H1 (cell line): ENCODE measurements around the gene TRIOBP. TPM values are rescaled to one million over a fixed set of nuclear protein-coding genes. Genes with fewer than 3 reads are reported as not detected.

Source experiments
- ASH2L ChIP-seq: fragments of 200-600, 300-600 bp; sonication (generic); IDR thresholded peaks from one replicate; pipeline ENCODE4 v1.7.1; 2017; ENCODE audit warnings: low read length
- CBX8 ChIP-seq: fragments of 300-800, 300-1000 bp; sonication (generic); IDR thresholded peaks from 2 replicates; pipeline ENCODE4 v1.7.1; 2016; ENCODE audit warnings: low read depth, low read length, borderline replicate concordance
- CEBPB ChIP-seq: IDR thresholded peaks from 2 replicates; pipeline ENCODE4 v1.6.1; 2012; ENCODE audit warnings: low read depth, low read length
- CREB1 ChIP-seq: IDR thresholded peaks from 2 replicates; pipeline ENCODE4 v1.6.1; 2012; ENCODE audit warnings: inconsistent platforms
- GTF2F1 ChIP-seq: IDR thresholded peaks from 2 replicates; pipeline ENCODE4 v1.6.1; 2012; ENCODE audit warnings: low read depth, low read length, improper control_type of control experiment, borderline replicate concordance
- MAFK ChIP-seq: IDR thresholded peaks from 2 replicates; pipeline ENCODE4 v1.6.1; 2012; ENCODE audit warnings: low read depth, mild to moderate bottlenecking, improper control_type of control experiment, low read length
- NANOG ChIP-seq: IDR thresholded peaks from 2 replicates; pipeline ENCODE4 v1.6.1; 2011; ENCODE audit warnings: low read length, low read depth, mild to moderate bottlenecking, inconsistent platforms; ENCODE audit not compliant: insufficient read depth, poor library complexity, severe bottlenecking
- POLR2A ChIP-seq, 2 experiments: IDR thresholded peaks; 1 replicate in 1 of 2; 2 replicates in 1 of 2; pipeline ENCODE4 v1.6.1; 2011; ENCODE audit warnings: low read depth in 2 of 2, low read length in 2 of 2, mild to moderate bottlenecking in 2 of 2; ENCODE audit errors: control extremely low read depth in 1 of 2
- POLR2AphosphoS5 ChIP-seq: IDR thresholded peaks from 2 replicates; pipeline ENCODE4 v1.6.1; 2011; ENCODE audit warnings: low read depth, low read length
- RBBP5 ChIP-seq: IDR thresholded peaks from 2 replicates; pipeline ENCODE4 v1.7.1; 2012; ENCODE audit warnings: low read depth, mild to moderate bottlenecking, inconsistent platforms, low read length, moderate library complexity, borderline replicate concordance
- RFX5 ChIP-seq: IDR thresholded peaks from 2 replicates; pipeline ENCODE4 v1.6.1; 2011; ENCODE audit warnings: low read depth, low read length, improper control_type of control experiment, borderline replicate concordance
- RXRA ChIP-seq: IDR thresholded peaks from 2 replicates; pipeline ENCODE4 v1.6.1; 2011; ENCODE audit warnings: low read depth, mild to moderate bottlenecking, low read length, moderate library complexity; ENCODE audit not compliant: insufficient read depth
- SAP30 ChIP-seq: fragments of 300-600 bp; sonication (generic); IDR thresholded peaks from 2 replicates; pipeline ENCODE4 v1.7.1; 2012; ENCODE audit warnings: low read length, moderate library complexity, mild to moderate bottlenecking, inconsistent platforms; ENCODE audit not compliant: insufficient read depth, insufficient replicate concordance
- SIRT6 ChIP-seq: IDR thresholded peaks from one replicate; pipeline ENCODE4 v1.7.1; 2012; ENCODE audit warnings: low read length, inconsistent platforms
- SIX5 ChIP-seq: IDR thresholded peaks from 2 replicates; pipeline ENCODE4 v1.6.1; 2011; ENCODE audit warnings: mild to moderate bottlenecking, low read depth, low read length
- SP1 ChIP-seq: IDR thresholded peaks from 2 replicates; pipeline ENCODE4 v1.6.1; 2011; ENCODE audit warnings: low read depth, low read length
- SRF ChIP-seq: IDR thresholded peaks from 2 replicates; pipeline ENCODE4 v1.6.1; 2011; ENCODE audit warnings: mild to moderate bottlenecking, low read depth, low read length, moderate library complexity
- TAF7 ChIP-seq: optimal IDR thresholded peaks from 2 replicates; pipeline ENCODE3; 2011; ENCODE audit warnings: low read depth, mild to moderate bottlenecking, inconsistent platforms, low read length, moderate library complexity, borderline replicate concordance
- TCF12 ChIP-seq: IDR thresholded peaks from 2 replicates; pipeline ENCODE4 v1.6.1; 2011; ENCODE audit warnings: low read depth, mild to moderate bottlenecking, low read length
- YY1 ChIP-seq: IDR thresholded peaks from 2 replicates; pipeline ENCODE4 v1.6.1; 2011; ENCODE audit warnings: low read depth, mild to moderate bottlenecking, low read length
- polyA plus RNA-seq, 7 experiments: library from polyadenylated mRNA; depleted of rRNA in 3 of 7; stranded (reverse) in 5 of 7; unstranded in 2 of 7; fragments of >200 nt in 5 of 7; fragments of 200-250 nt in 2 of 7; gene quantifications; 1 replicate in 5 of 7; 2 replicates in 1 of 7; 4 replicates in 1 of 7; pipeline versions ENCODE4 v1.2.1 to v1.2.3, GENCODE V29; 2011 to 2013; ENCODE audit warnings: missing spikeins in 2 of 7, mixed read lengths in 2 of 7
- total RNA-seq: library from RNA; stranded (reverse); fragmentation: NEBNext Ultra II Directional; extraction: Animal tissue kit (Norgen Biotek cat#: 25700); gene quantifications from 2 replicates; pipeline ENCODE4 v1.2.1, GENCODE V29; 2021
- TF ChIP-seq, protein P1 (sequence below), 3 experiments: IDR thresholded peaks; 1 replicate in 2 of 3; 2 replicates in 1 of 3; pipeline versions ENCODE4 v1.5.1 to v1.6.1; 2011; ENCODE audit warnings: low read length in 3 of 3, mild to moderate bottlenecking in 3 of 3, inconsistent platforms in 2 of 3, low read depth in 1 of 3, moderate library complexity in 1 of 3; ENCODE audit not compliant: insufficient read depth in 1 of 3; ENCODE audit errors: control extremely low read depth in 1 of 3
- TF ChIP-seq, protein P2 (sequence below): IDR thresholded peaks from 2 replicates; pipeline ENCODE4 v1.6.1; 2012; ENCODE audit warnings: inconsistent platforms

Gene TRIOBP
- total and polyA plus RNA-seq, 2 of the 8 experiments (the other 6 are each of a cell fraction or from before 2014, with no cell fraction given) = 18.2 to 27.3 TPM

- TF ChIP-seq, protein P1, sequence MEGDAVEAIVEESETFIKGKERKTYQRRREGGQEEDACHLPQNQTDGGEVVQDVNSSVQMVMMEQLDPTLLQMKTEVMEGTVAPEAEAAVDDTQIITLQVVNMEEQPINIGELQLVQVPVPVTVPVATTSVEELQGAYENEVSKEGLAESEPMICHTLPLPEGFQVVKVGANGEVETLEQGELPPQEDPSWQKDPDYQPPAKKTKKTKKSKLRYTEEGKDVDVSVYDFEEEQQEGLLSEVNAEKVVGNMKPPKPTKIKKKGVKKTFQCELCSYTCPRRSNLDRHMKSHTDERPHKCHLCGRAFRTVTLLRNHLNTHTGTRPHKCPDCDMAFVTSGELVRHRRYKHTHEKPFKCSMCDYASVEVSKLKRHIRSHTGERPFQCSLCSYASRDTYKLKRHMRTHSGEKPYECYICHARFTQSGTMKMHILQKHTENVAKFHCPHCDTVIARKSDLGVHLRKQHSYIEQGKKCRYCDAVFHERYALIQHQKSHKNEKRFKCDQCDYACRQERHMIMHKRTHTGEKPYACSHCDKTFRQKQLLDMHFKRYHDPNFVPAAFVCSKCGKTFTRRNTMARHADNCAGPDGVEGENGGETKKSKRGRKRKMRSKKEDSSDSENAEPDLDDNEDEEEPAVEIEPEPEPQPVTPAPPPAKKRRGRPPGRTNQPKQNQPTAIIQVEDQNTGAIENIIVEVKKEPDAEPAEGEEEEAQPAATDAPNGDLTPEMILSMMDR (IDR thresholded peaks at IDR 0.05; ENCODE audit: control extremely low read depth in 1 of 3, insufficient read depth in 1 of 3, low read depth in 1 of 3, low read length in 3 of 3) = peak in 1 of 3 experiments; percentile 1; a peak in 1 of 4 replicates
- TF ChIP-seq POLR2A (IDR thresholded peaks at IDR 0.05; ENCODE audit: control extremely low read depth in 1 of 2, low read depth in 2 of 2, low read length in 2 of 2) (no peak), MAFK (no peak), RFX5 (no peak), TCF12 (no peak), TAF7 (no peak), SAP30 (peak; percentile 64), SP1 (no peak), SIRT6 (no peak), GTF2F1 (no peak), SRF (no peak), POLR2AphosphoS5 (no peak), RXRA (no peak), CEBPB (peak; percentile 56; the same call in 1 of the 2 replicates), SIX5 (peak; percentile 22; the same call in 1 of the 2 replicates), CBX8 (no peak), RBBP5 (no peak; the same call in 1 of the 2 replicates), NANOG (no peak), CREB1 (peak; percentile 17; the same call in 1 of the 2 replicates), YY1 (no peak), ASH2L (peak; percentile 16)
- TF ChIP-seq, protein P2, sequence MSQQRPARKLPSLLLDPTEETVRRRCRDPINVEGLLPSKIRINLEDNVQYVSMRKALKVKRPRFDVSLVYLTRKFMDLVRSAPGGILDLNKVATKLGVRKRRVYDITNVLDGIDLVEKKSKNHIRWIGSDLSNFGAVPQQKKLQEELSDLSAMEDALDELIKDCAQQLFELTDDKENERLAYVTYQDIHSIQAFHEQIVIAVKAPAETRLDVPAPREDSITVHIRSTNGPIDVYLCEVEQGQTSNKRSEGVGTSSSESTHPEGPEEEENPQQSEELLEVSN = no peak
Measured at GRCh38 chr22:37802310-37803194, 105.7 kb downstream of the TRIOBP start (continued).
